ENCODE data around the gene GRIN3B.

GRIN3B gene

DNA sequence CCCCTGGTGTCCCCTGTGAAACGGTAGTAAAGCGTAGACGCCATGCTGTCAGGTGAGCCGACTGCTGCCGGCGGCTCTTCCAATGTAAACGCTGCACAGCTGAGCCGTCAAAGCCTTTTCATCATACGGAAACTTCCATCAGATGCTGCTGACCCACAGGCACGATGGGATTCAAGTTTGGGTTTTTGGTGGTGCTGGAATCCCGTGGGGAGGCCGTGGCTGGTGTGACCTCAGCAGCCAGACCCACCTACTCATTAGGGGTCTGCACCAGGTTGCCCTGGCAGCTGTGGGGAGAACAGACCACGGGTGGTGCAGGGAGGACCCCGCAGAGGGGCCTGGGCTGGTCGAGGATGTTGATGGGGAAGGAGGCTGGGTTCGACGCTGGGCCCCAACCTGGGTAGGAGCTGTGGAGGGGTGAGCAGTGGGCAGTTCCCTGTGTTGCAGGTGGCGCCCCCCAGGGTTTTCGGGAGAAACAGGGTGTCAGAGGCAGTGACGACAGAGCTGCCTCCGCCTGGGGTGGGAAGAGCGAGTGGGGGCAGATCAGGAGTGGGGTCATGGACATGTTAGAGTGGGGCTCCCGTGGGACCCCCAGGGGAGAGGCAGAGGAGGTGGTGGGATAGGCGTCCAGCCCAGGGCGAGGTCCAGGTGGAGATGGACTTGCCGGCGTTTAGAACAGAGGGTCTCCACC is 6.6 kb downstream of the GRIN3B start:
- in situ Hi-C loops (cut with HindIII; ENCODE audit: low sequenced_read_pairs): no loop called here
- no peak for DNase-seq (ENCODE audit: low read depth)
- no peak for TF ChIP-seq CTCF (IDR thresholded peaks at IDR 0.05; ENCODE audit: low read depth, low read length, missing control alignments)
- H3K4me3 ChIP-seq (ENCODE audit: low read depth, low read length): no peak overlapping the region

DNA sequence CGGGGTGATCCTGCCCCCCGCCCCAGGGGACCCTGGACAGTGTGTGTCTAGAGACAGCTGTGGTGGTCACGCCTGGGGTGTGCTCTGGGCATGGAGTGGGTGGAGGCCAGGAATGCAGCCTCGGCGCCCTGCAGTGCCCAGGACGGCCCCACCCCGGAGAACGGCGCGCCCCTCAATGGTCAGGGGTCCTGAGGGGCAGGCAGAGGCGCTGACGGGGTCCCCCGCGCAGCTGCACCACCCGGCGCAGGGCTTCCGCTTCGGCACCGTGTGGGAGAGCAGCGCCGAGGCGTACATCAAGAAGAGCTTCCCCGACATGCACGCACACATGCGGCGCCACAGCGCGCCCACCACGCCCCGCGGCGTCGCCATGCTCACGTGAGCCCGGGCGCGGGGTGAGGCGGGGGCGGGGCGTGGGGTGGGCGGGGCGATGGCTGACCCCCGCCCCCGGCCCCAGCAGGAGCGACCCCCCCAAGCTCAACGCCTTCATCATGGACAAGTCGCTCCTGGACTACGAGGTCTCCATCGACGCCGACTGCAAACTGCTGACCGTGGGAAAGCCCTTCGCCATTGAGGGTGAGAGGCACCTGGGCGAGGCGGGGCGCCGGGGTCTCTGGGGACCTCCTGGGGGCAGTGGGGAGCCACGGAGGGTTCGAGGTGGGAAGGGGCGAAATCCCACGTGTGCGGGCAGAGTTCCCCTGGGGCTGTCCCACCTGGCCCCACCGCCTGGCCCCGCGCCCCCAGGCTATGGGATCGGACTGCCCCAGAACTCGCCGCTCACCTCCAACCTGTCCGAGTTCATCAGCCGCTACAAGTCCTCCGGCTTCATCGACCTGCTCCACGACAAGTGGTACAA is 7.4 kb downstream of the GRIN3B start:
- no peak for DNase-seq (ENCODE audit: low read depth)
- no peak overlapping the region for H3K4me3 ChIP-seq (ENCODE audit: low read depth, low read length)
- TF ChIP-seq CTCF (IDR thresholded peaks at IDR 0.05; ENCODE audit: low read depth, low read length, missing control alignments): no peak
- in situ Hi-C loops (cut with HindIII; ENCODE audit: low sequenced_read_pairs): no loop called here

- H3K4me3 ChIP-seq (ENCODE audit: low read depth, low read length): no peak overlapping the region
- DNase-seq (ENCODE audit: low read depth): no peak
- no peak for TF ChIP-seq CTCF (IDR thresholded peaks at IDR 0.05; ENCODE audit: low read depth, low read length, missing control alignments)
- in situ Hi-C loops (cut with HindIII; ENCODE audit: low sequenced_read_pairs): no loop called here
Measured at GRCh38 chr19:1008268-1009040, 8.2 kb downstream of the GRIN3B start.

- TF ChIP-seq CTCF (IDR thresholded peaks at IDR 0.05; ENCODE audit: low read depth, low read length, missing control alignments): no peak
- H3K4me3 ChIP-seq (ENCODE audit: low read depth, low read length): no peak overlapping the region
- DNase-seq (ENCODE audit: low read depth): no peak
- in situ Hi-C loops (cut with HindIII; ENCODE audit: low sequenced_read_pairs): no loop called here
Measured at GRCh38 chr19:1009041-1009980, 9.1 kb downstream of the GRIN3B start.

DNA sequence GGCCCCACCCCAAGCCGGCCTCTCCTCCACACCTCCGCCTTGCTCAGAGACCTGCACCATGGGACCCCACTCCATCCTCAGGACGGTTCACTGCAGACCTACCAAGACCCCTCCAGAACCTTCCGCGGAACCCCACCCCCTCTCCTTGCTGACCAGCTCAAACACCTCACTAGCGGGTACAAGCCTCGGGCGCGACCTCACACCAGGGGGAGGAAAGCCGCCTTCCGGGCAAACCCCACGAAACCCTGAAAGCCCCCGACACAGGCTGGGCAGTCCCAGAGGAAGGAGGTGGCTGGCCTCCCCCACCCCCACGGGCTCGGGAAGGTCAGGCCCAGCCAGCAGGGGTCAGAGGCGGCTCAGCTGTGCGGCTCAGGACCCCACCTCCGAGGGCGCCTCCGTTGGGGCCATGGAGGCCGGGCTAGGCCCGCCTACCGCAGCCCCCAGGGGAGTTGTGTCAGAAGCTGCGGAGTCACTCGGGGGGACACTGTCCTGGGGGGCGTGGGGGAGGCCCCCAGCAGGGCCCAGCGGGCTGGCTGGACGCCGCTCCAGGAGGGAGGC is 9.8 kb downstream of the GRIN3B start:
- TF ChIP-seq CTCF (IDR thresholded peaks at IDR 0.05; ENCODE audit: low read depth, low read length, missing control alignments): no peak
- DNase-seq (ENCODE audit: low read depth): no peak
- in situ Hi-C loops (cut with HindIII; ENCODE audit: low sequenced_read_pairs): no loop called here
- no peak overlapping the region for H3K4me3 ChIP-seq (ENCODE audit: low read depth, low read length)

Measured in astrocyte of the cerebellum (primary cell).